Neutrophil (primary cell): ENCODE results near the gene LEMD1.
"Not testable (repeated sequence)": the region's sequence is repeated elsewhere in the genome, so short reads cannot be mapped to it uniquely, and the experiment has no call there.

Experiments
- H3K27ac ChIP-seq: fragments of 200-600 bp; sonication (generic); 2 replicates; pipeline ENCODE4 v1.5.1; 2016; ENCODE audit warnings: mild to moderate bottlenecking, moderate library complexity
- H3K27me3 ChIP-seq: fragments of 200-600 bp; sonication (generic); 2 replicates; pipeline ENCODE4 v1.6.0; 2016; ENCODE audit warnings: mild to moderate bottlenecking
- H3K36me3 ChIP-seq: fragments of 200-600 bp; sonication (generic); 2 replicates; pipeline ENCODE4 v1.5.1; 2017
- H3K4me1 ChIP-seq, 2 experiments: fragments of 200-600 bp in 1 of 2; sonication (generic) in 1 of 2; 1 replicate in 1 of 2; 2 replicates in 1 of 2; pipeline versions ENCODE4 v1.5.1 to v1.6.1; 2013 to 2016; ENCODE audit warnings: low read depth in 1 of 2, low read length in 1 of 2, mild to moderate bottlenecking in 1 of 2, moderate library complexity in 1 of 2; ENCODE audit not compliant: control insufficient read depth in 1 of 2, insufficient read depth in 1 of 2
- H3K4me3 ChIP-seq, 2 experiments: fragments of 200-600 bp in 1 of 2; sonication (generic) in 1 of 2; 1 replicate in 1 of 2; 2 replicates in 1 of 2; pipeline ENCODE4 v1.5.1; 2013 to 2016; ENCODE audit warnings: low read depth in 1 of 2, low read length in 1 of 2, mild to moderate bottlenecking in 1 of 2, moderate library complexity in 1 of 2
- H3K9me3 ChIP-seq: fragments of 200-600 bp; sonication (generic); 2 replicates; pipeline ENCODE4 v1.5.1; 2016
- CTCF ChIP-seq: fragments of 200-600 bp; sonication (generic); IDR thresholded peaks from 2 replicates; pipeline ENCODE4 v1.5.1; 2016; ENCODE audit warnings: antibody characterized with exemption

The LEMD1 gene

GRCh38 chr1:205437570-205437969 lies 15.7 kb upstream of the LEMD1 start:
- H3K27ac ChIP-seq, result no peak overlapping the region
- H3K4me1 ChIP-seq, result peaks cover 9% of the 10 kb centered on the region in 2 experiments
- H3K9me3 ChIP-seq, result no peaks in the 10 kb centered on the region
- peaks cover 95% of the 10 kb centered on the region for H3K27me3 ChIP-seq
- no peak overlapping the region for H3K4me3 ChIP-seq
- no peak for TF ChIP-seq CTCF
- no peaks in the 10 kb centered on the region for H3K36me3 ChIP-seq

- no peak overlapping the region for H3K27ac ChIP-seq
- H3K27me3 ChIP-seq, result peaks cover 95% of the 10 kb centered on the region
- H3K36me3 ChIP-seq, result no peaks in the 10 kb centered on the region
- peaks cover 9% of the 10 kb centered on the region in 2 experiments for H3K4me1 ChIP-seq
- TF ChIP-seq CTCF, result no peak
- no peak overlapping the region for H3K4me3 ChIP-seq
- H3K9me3 ChIP-seq, result no peaks in the 10 kb centered on the region
These were observed 15.0 kb upstream of the LEMD1 start for GRCh38 chr1:205436776-205437410.

GRCh38 chr1:205435578-205436573 lies 14.0 kb upstream of the LEMD1 start:
- no peak overlapping the region for H3K4me3 ChIP-seq
- peaks cover 95% of the 10 kb centered on the region for H3K27me3 ChIP-seq
- H3K36me3 ChIP-seq, result no peaks in the 10 kb centered on the region
- peaks cover 5% of the 10 kb centered on the region in 2 experiments for H3K4me1 ChIP-seq
- no peak overlapping the region for H3K27ac ChIP-seq
- H3K9me3 ChIP-seq, result no peaks in the 10 kb centered on the region
- TF ChIP-seq CTCF, result no peak

GRCh38 chr1:205434738-205435137 lies 12.9 kb upstream of the LEMD1 start:
- H3K36me3 ChIP-seq, result no peaks in the 10 kb centered on the region
- peaks cover 0 to 5% of the 10 kb centered on the region in 2 experiments for H3K4me1 ChIP-seq
- peaks cover 95% of the 10 kb centered on the region for H3K27me3 ChIP-seq
- no peak overlapping the region for H3K4me3 ChIP-seq
- no peaks in the 10 kb centered on the region for H3K9me3 ChIP-seq
- no peak overlapping the region for H3K27ac ChIP-seq
- no peak for TF ChIP-seq CTCF

GRCh38 chr1:205432692-205433091 lies 10.8 kb upstream of the LEMD1 start:
- H3K36me3 ChIP-seq, H3K9me3 ChIP-seq, H3K27ac ChIP-seq, H3K4me1 ChIP-seq, H3K4me3 ChIP-seq: not testable (repeated sequence)
- peaks cover 90% of the 10 kb centered on the region for H3K27me3 ChIP-seq

- no peak overlapping the region for H3K4me3 ChIP-seq
- no peak for TF ChIP-seq CTCF
- H3K9me3 ChIP-seq, result no peaks in the 10 kb centered on the region
- H3K4me1 ChIP-seq, result peaks cover 0 to 5% of the 10 kb centered on the region in 2 experiments
- H3K36me3 ChIP-seq, result no peaks in the 10 kb centered on the region
- H3K27ac ChIP-seq, result no peak overlapping the region
- H3K27me3 ChIP-seq, result peaks cover 88% of the 10 kb centered on the region
These were observed 10.3 kb upstream of the LEMD1 start for GRCh38 chr1:205432116-205432515.
